ENCODE data around the gene RGS9.

The RGS9 gene

GRCh38 chr17:65261682-65262636, 124.8 kb downstream of the RGS9 start:
- DNase-seq = no peak

GRCh38 chr17:65265276-65265675, 128.1 kb downstream of the RGS9 start:
- DNase-seq = no peak

GRCh38 chr17:65268832-65269231, 131.7 kb downstream of the RGS9 start:
- no peak for DNase-seq

GRCh38 chr17:65270499-65271253, 133.5 kb downstream of the RGS9 start:
- DNase-seq = no peak

DNA sequence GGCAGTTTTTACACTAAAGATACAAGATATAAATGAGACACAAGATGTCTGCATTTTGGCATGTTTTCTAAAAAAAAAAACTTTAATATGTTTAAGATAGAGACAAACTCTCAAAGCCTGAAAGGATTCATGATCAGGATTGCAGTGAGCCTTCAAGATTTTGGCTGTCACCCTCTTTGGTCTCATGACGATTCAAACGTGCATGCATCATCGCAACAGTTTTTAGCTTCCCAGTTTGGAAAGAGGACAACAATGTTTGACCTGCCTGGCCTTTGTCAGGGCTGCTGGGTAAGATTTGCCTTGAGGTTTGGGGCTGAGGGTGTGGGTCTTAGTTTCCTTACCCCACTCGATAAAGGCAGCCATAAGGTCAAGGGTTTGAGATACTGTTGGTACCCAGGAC, 134.1 kb downstream of the RGS9 start:
- DNase-seq = no peak
